H9 (cell line): ENCODE measurements around the gene NPDC1. TPM values are rescaled to one million over a fixed set of nuclear protein-coding genes. Genes with fewer than 3 reads are reported as not detected.

ENCODE experiments used
- DNase-seq: peaks from one replicate; pipeline ENCODE4 v3.0.0-alpha.2; 2017
- H2AFZ ChIP-seq: one replicate; pipeline ENCODE4 v1.6.1; 2013; ENCODE audit warnings: mild to moderate bottlenecking, low read length, control low read depth, moderate library complexity
- H2AK5ac ChIP-seq: 2 replicates; pipeline ENCODE4 v1.6.1; 2013; ENCODE audit warnings: low read length, control low read depth, mixed read lengths; ENCODE audit not compliant: insufficient read length
- H2BK120ac ChIP-seq: one replicate; pipeline ENCODE4 v1.6.1; 2013; ENCODE audit warnings: low read depth, mild to moderate bottlenecking, low read length, control low read depth, inconsistent platforms; ENCODE audit not compliant: poor library complexity, severe bottlenecking
- H2BK12ac ChIP-seq: 2 replicates; pipeline ENCODE4 v1.6.1; 2013; ENCODE audit warnings: low read length, control low read depth, mixed read lengths, low read depth; ENCODE audit not compliant: insufficient read length
- H2BK15ac ChIP-seq: 2 replicates; pipeline ENCODE4 v1.6.1; 2013; ENCODE audit warnings: low read depth, low read length, control low read depth
- H2BK20ac ChIP-seq: one replicate; pipeline ENCODE4 v1.6.1; 2013; ENCODE audit warnings: low read depth, mild to moderate bottlenecking, low read length, control low read depth, inconsistent platforms; ENCODE audit not compliant: poor library complexity, severe bottlenecking
- H2BK5ac ChIP-seq: 2 replicates; pipeline ENCODE4 v1.6.1; 2013; ENCODE audit warnings: low read length, control low read depth, mixed read lengths; ENCODE audit not compliant: insufficient read length
- H3K14ac ChIP-seq: 2 replicates; pipeline ENCODE4 v1.6.1; 2013; ENCODE audit warnings: low read length, control low read depth; ENCODE audit not compliant: insufficient read depth
- H3K18ac ChIP-seq: 2 replicates; pipeline ENCODE4 v1.6.1; 2013; ENCODE audit warnings: low read depth, mild to moderate bottlenecking, mixed read lengths, low read length, control low read depth; ENCODE audit not compliant: insufficient read length
- H3K23ac ChIP-seq: 2 replicates; pipeline ENCODE4 v1.6.1; 2013; ENCODE audit warnings: low read length, control low read depth, mixed read lengths, low read depth; ENCODE audit not compliant: insufficient read length
- H3K23me2 ChIP-seq: 2 replicates; pipeline ENCODE4 v1.6.1; 2013; ENCODE audit warnings: low read depth, mild to moderate bottlenecking, mixed read lengths, low read length, control low read depth; ENCODE audit not compliant: insufficient read length, poor library complexity, severe bottlenecking
- H3K27ac ChIP-seq: 2 replicates; pipeline ENCODE4 v1.5.1; 2013; ENCODE audit warnings: low read length, control low read depth, mixed read lengths, low read depth; ENCODE audit not compliant: insufficient read length
- H3K27me3 ChIP-seq: 2 replicates; pipeline ENCODE4 v1.6.1; 2013; ENCODE audit warnings: low read length, control low read depth, inconsistent platforms; ENCODE audit not compliant: insufficient read depth
- H3K4ac ChIP-seq: 2 replicates; pipeline ENCODE4 v1.6.1; 2013; ENCODE audit warnings: low read depth, mild to moderate bottlenecking, control low read depth, inconsistent platforms, low read length, moderate library complexity
- H3K4me1 ChIP-seq: 2 replicates; pipeline ENCODE4 v1.6.1; 2013; ENCODE audit warnings: low read length, control low read depth, inconsistent platforms; ENCODE audit not compliant: insufficient read depth
- H3K4me2 ChIP-seq: 2 replicates; pipeline ENCODE4 v1.6.1; 2013; ENCODE audit warnings: low read length, control low read depth, mixed read lengths; ENCODE audit not compliant: insufficient read length, insufficient read depth
- H3K56ac ChIP-seq: 2 replicates; pipeline ENCODE4 v1.6.1; 2013; ENCODE audit warnings: low read depth, mild to moderate bottlenecking, mixed read lengths, low read length, control low read depth; ENCODE audit not compliant: insufficient read length
- H3K79me1 ChIP-seq: 2 replicates; pipeline ENCODE4 v1.6.1; 2013; ENCODE audit warnings: low read depth, mild to moderate bottlenecking, moderate library complexity, low read length, control low read depth, inconsistent platforms; ENCODE audit not compliant: insufficient read depth, poor library complexity, severe bottlenecking
- H3K79me2 ChIP-seq: 2 replicates; pipeline ENCODE4 v1.6.1; 2013; ENCODE audit warnings: low read length, control low read depth, inconsistent platforms; ENCODE audit not compliant: insufficient read depth
- H3K9ac ChIP-seq: 2 replicates; pipeline ENCODE4 v1.6.1; 2013; ENCODE audit warnings: low read length, control low read depth, mixed read lengths; ENCODE audit not compliant: insufficient read length; ENCODE audit errors: extremely low read depth
- H3K9me3 ChIP-seq: one replicate; pipeline ENCODE4 v1.6.1; 2013; ENCODE audit warnings: low read depth, low read length, inconsistent platforms; ENCODE audit not compliant: control insufficient read depth
- H3T11ph ChIP-seq: one replicate; pipeline ENCODE4 v1.6.1; 2013; ENCODE audit warnings: mild to moderate bottlenecking, low read length, control low read depth, inconsistent platforms
- H4K20me1 ChIP-seq: one replicate; pipeline ENCODE4 v1.6.1; 2013; ENCODE audit not compliant: control insufficient read depth, insufficient read length, insufficient read depth
- H4K5ac ChIP-seq: 2 replicates; pipeline ENCODE4 v1.6.1; 2013; ENCODE audit warnings: low read depth, mild to moderate bottlenecking, mixed read lengths, low read length, control low read depth; ENCODE audit not compliant: insufficient read length
- H4K8ac ChIP-seq: replicated peaks from 2 replicates; pipeline ENCODE4 v1.6.1; 2013; ENCODE audit warnings: low read length, control low read depth, mixed read lengths, low read depth; ENCODE audit not compliant: insufficient read length
- H4K91ac ChIP-seq: 2 replicates; pipeline ENCODE4 v1.6.1; 2013; ENCODE audit warnings: low read depth, mild to moderate bottlenecking, moderate library complexity, mixed read lengths, low read length, control low read depth; ENCODE audit not compliant: insufficient read length
- H3K27ac Mint-ChIP-seq, 3 experiments: 2 replicates in 2 of 3; 3 replicates in 1 of 3; pipeline ENCODE4 v1.8.0; 2020 to 2021; ENCODE audit warnings: mixed read lengths in 3 of 3, mild to moderate bottlenecking in 1 of 3, moderate library complexity in 1 of 3
- H3K27me3 Mint-ChIP-seq: 2 replicates; pipeline ENCODE4 v1.8.0; 2021; ENCODE audit warnings: low read depth, mild to moderate bottlenecking, moderate library complexity, mixed read lengths
- H3K36me3 Mint-ChIP-seq, 3 experiments: 2 replicates in 2 of 3; 3 replicates in 1 of 3; pipeline ENCODE4 v1.8.0; 2020 to 2021; ENCODE audit warnings: low read depth in 3 of 3, mixed read lengths in 3 of 3; ENCODE audit not compliant: insufficient read depth in 1 of 3
- H3K4me1 Mint-ChIP-seq, 2 experiments: 2 replicates each; pipeline ENCODE4 v1.8.0; 2020; ENCODE audit warnings: mixed read lengths in 2 of 2
- H3K4me3 Mint-ChIP-seq, 2 experiments: 2 replicates in 1 of 2; 3 replicates in 1 of 2; pipeline ENCODE4 v1.8.0; 2020 to 2021; ENCODE audit warnings: mild to moderate bottlenecking in 2 of 2, mixed read lengths in 2 of 2, moderate library complexity in 1 of 2
- H3K9me3 Mint-ChIP-seq, 2 experiments: 2 replicates in 1 of 2; 3 replicates in 1 of 2; pipeline ENCODE4 v1.8.0; 2020; ENCODE audit warnings: mild to moderate bottlenecking in 2 of 2, mixed read lengths in 2 of 2, moderate library complexity in 1 of 2
- CTCF ChIP-seq: fragments of 200-600 bp; sonication (generic); conservative IDR thresholded peaks from 3 replicates; pipeline ENCODE4 v1.8.0; 2021; ENCODE audit warnings: antibody characterized with exemption, mild to moderate bottlenecking
- WGBS: extraction: QIAGEN DNeasy Blood & Tissue Kit; methylation state at CpG from one replicate; pipeline ENCODE4 v1.1.7; 2013; ENCODE audit warnings: missing lambda C conversion rate, low lambda C conversion rate, mixed read lengths; ENCODE audit not compliant: insufficient read length; ENCODE audit errors: extremely low coverage; 5-methylcytosine and 5-hydroxymethylcytosine counted together
- total RNA-seq: library from RNA; stranded (reverse); gene quantifications from 2 replicates; pipeline ENCODE4 v1.2.1, GENCODE V29; 2021

The NPDC1 gene
- total RNA-seq, 1 experiment from 2014 or later: 57.6 TPM

- no CpG with 5 or more reads among the region's 24 CpGs for WGBS
- no peak for TF ChIP-seq CTCF
- H3K9me3 Mint-ChIP-seq: peaks cover 1 to 2% of the 10 kb centered on the region in 2 experiments; a peak in 1 of 5 replicates
- Histone ChIP-seq H3K27ac (no peak overlapping the region), H3K9ac (no peak overlapping the region), H3K4me1 (no peaks in the 10 kb centered on the region), H2BK20ac (no peak overlapping the region), H2BK5ac (no peak overlapping the region), H2BK15ac (no peak overlapping the region), H3K9me3 (no peaks in the 10 kb centered on the region), H3K23me2 (no peaks in the 10 kb centered on the region), H4K5ac (no peak overlapping the region), H3K14ac (no peak overlapping the region), H2BK12ac (no peak overlapping the region), H3K56ac (no peak overlapping the region), H4K8ac (no peak overlapping the region), H3K4me2 (no peak overlapping the region), H2AK5ac (no peak overlapping the region), H4K20me1 (peaks cover 2% of the 10 kb centered on the region), H4K91ac (no peak overlapping the region), H3K79me2 (no peaks in the 10 kb centered on the region), H2AFZ (no peak overlapping the region), H2BK120ac (no peak overlapping the region), H3K18ac (no peak overlapping the region), H3K4ac (no peak overlapping the region), H3K23ac (no peak overlapping the region), H3K27me3 (no peaks in the 10 kb centered on the region), H3T11ph (no peak overlapping the region), H3K79me1 (no peaks in the 10 kb centered on the region)
- no peaks in the 10 kb centered on the region for H3K4me1 Mint-ChIP-seq
- H3K27me3 Mint-ChIP-seq: no peaks in the 10 kb centered on the region; the same call in 1 of the 2 replicates
- DNase-seq: no peak
- no peak overlapping the region for H3K27ac Mint-ChIP-seq
- peaks cover 0 to 5% (median 5%) of the 10 kb centered on the region in 3 experiments; a peak in 3 of 7 replicates for H3K36me3 Mint-ChIP-seq
- H3K4me3 Mint-ChIP-seq: no peak overlapping the region
These were observed 34.8 kb downstream of the NPDC1 start for GRCh38 chr9:137011156-137011555.
